GM12878 (cell line): ENCODE data around the gene SASH3. TPM values are rescaled to one million over a fixed set of nuclear protein-coding genes. Genes with fewer than 3 reads are reported as not detected.

Experiments
- ATAC-seq: fragments of 200-7000 bp; cut with Tn5 transposase; 3 replicates; pipeline ENCODE4 v1.9.1; 2020; ENCODE audit warnings: mild to moderate bottlenecking, moderate library complexity
- BruUV-seq: library from RNA; stranded (reverse); fragments of 400-500 nt; replicated peaks from 2 replicates; lab custom pipeline; 2021; lab: Mats Ljungman, UMichigan
- CTCF ChIA-PET: fragments of 300-600 bp; sonication (Branson Sonifier 250); formaldehyde crosslinking; extraction: SDS; loops from one replicate; lab custom pipeline; 2021; ENCODE audit warnings: inconsistent platforms; lab: Yijun Ruan, JAX
- POLR2A ChIA-PET: fragments of 350-600 bp; formaldehyde crosslinking; extraction: SDS; loops from one replicate; lab custom pipeline; 2021; ENCODE audit warnings: inconsistent platforms; lab: Charles Lee
- RAD21 ChIA-PET: fragments of 300-600 bp; sonication (Branson Sonifier 250); formaldehyde crosslinking; loops from one replicate; lab custom pipeline; 2023; ENCODE audit warnings: antibody characterized with exemption; ENCODE audit not compliant: unreplicated experiment; lab: Charles Lee
- SMC1A ChIA-PET: fragments of 300-600 bp; sonication (Branson Sonifier 250); formaldehyde crosslinking; loops from one replicate; lab custom pipeline; 2023; ENCODE audit not compliant: unreplicated experiment, uncharacterized antibody; lab: Charles Lee
- DNase-seq: peaks from one replicate; pipeline ENCODE4 v3.0.0-alpha.2; 2011; ENCODE audit warnings: low read depth, low spot score
- FAIRE-seq: peaks from 3 replicates; lab custom pipeline; 2011; peaks lifted over from hg19 to GRCh38; lab: Jason Lieb, UNC
- H2AFZ ChIP-seq: 2 replicates; pipeline ENCODE4 v1.6.0; 2011; ENCODE audit warnings: low read depth, low read length, control low read depth; ENCODE audit not compliant: control insufficient read depth
- H3K27ac ChIP-seq: 2 replicates; pipeline ENCODE4 v1.5.1; 2011; ENCODE audit warnings: control low read depth; ENCODE audit not compliant: control insufficient read depth, insufficient read depth
- H3K27me3 ChIP-seq, 2 experiments: replicated peaks in 1 of 2; 2 replicates each; pipeline versions ENCODE4 v1.6.0 to v1.6.1; 2011; ENCODE audit warnings: low read length in 1 of 2; ENCODE audit not compliant: control insufficient read depth in 2 of 2, insufficient read depth in 2 of 2
- H3K36me3 ChIP-seq, 2 experiments: 2 replicates each; pipeline ENCODE4 v1.5.1; 2011; ENCODE audit warnings: low read length in 1 of 2; ENCODE audit not compliant: control insufficient read depth in 2 of 2, insufficient read depth in 2 of 2
- H3K4me1 ChIP-seq: 2 replicates; pipeline ENCODE4 v1.6.1; 2011; ENCODE audit warnings: mild to moderate bottlenecking, low read length, moderate library complexity, mixed read lengths; ENCODE audit not compliant: control insufficient read depth, insufficient read depth
- H3K4me2 ChIP-seq: 2 replicates; pipeline ENCODE4 v1.6.0; 2011; ENCODE audit warnings: control low read depth; ENCODE audit not compliant: control insufficient read depth, insufficient read depth
- H3K4me3 ChIP-seq: fragments of 200-600 bp; sonication (generic); 2 replicates; pipeline ENCODE4 v1.5.1; 2016
- H3K79me2 ChIP-seq: 2 replicates; pipeline ENCODE4 v1.6.0; 2011; ENCODE audit warnings: low read length; ENCODE audit not compliant: control insufficient read depth, insufficient read depth
- H3K9ac ChIP-seq: 2 replicates; pipeline ENCODE4 v1.8.0; 2011; ENCODE audit warnings: low read length, control low read depth, mixed read lengths; ENCODE audit not compliant: control insufficient read depth, insufficient read depth
- H3K9me3 ChIP-seq: replicated peaks from 3 replicates; pipeline ENCODE4 v1.5.1; 2011; ENCODE audit warnings: mild to moderate bottlenecking, low read length; ENCODE audit not compliant: control insufficient read depth, insufficient read depth
- H4K20me1 ChIP-seq: 2 replicates; pipeline ENCODE4 v1.6.0; 2011; ENCODE audit not compliant: control insufficient read depth, insufficient read depth
- BCL11A ChIP-seq: IDR thresholded peaks from 2 replicates; pipeline ENCODE4 v1.6.1; 2011; ENCODE audit warnings: low read depth, low read length
- E2F8 ChIP-seq: fragments of 450-650 bp; IDR thresholded peaks from 2 replicates; pipeline ENCODE4 v1.6.1; 2018; ENCODE audit warnings: mild to moderate bottlenecking, low read depth, moderate library complexity; ENCODE audit not compliant: partially characterized antibody
- ESRRA ChIP-seq: IDR thresholded peaks from 2 replicates; pipeline ENCODE4 v1.6.1; 2012; ENCODE audit warnings: mild to moderate bottlenecking, low read length, improper control_type of control experiment
- HDGF ChIP-seq: fragments of 450-650 bp; IDR thresholded peaks from 2 replicates; pipeline ENCODE4 v1.6.1; 2016; ENCODE audit warnings: antibody characterized with exemption
- NFYA ChIP-seq: IDR thresholded peaks from 2 replicates; pipeline ENCODE4 v1.6.1; 2011; ENCODE audit warnings: low read depth, mild to moderate bottlenecking, low read length, improper control_type of control experiment, borderline replicate concordance
- PAX8 ChIP-seq: fragments of 450-650 bp; IDR thresholded peaks from 2 replicates; pipeline ENCODE4 v1.6.1; 2017; ENCODE audit warnings: mild to moderate bottlenecking, moderate library complexity
- PBX3 ChIP-seq: IDR thresholded peaks from 2 replicates; pipeline ENCODE4 v1.6.1; 2011; ENCODE audit warnings: mild to moderate bottlenecking, low read depth, low read length, moderate library complexity; ENCODE audit not compliant: insufficient replicate concordance
- PRDM15 ChIP-seq: fragments of 450-650 bp; formaldehyde crosslinking; IDR thresholded peaks from 2 replicates; pipeline ENCODE4 v1.4.0; 2020; ENCODE audit warnings: mild to moderate bottlenecking, moderate library complexity
- RAD51 ChIP-seq: fragments of 450-650 bp; IDR thresholded peaks from 2 replicates; pipeline ENCODE4 v1.6.1; 2016; ENCODE audit warnings: moderate library complexity, mild to moderate bottlenecking, inconsistent platforms
- SP1 ChIP-seq: IDR thresholded peaks from one replicate; pipeline ENCODE4 v1.6.1; 2011; ENCODE audit warnings: low read depth, low read length
- TAF1 ChIP-seq: IDR thresholded peaks from 2 replicates; pipeline ENCODE4 v1.6.1; 2011; ENCODE audit warnings: mild to moderate bottlenecking, low read depth, low read length, borderline replicate concordance
- TARDBP ChIP-seq: IDR thresholded peaks from 2 replicates; pipeline ENCODE4 v1.6.1; 2016; ENCODE audit warnings: borderline replicate concordance
- WGBS: methylation state at CpG from one replicate; pipeline ENCODE4 v1.1.6; 2016; ENCODE audit warnings: low lambda C conversion rate; ENCODE audit not compliant: insufficient replicate concordance, insufficient coverage; ENCODE audit errors: missing lambda C conversion rate; 5-methylcytosine and 5-hydroxymethylcytosine counted together
- in situ Hi-C: fragments of 300-500 bp; cut with MboI; formaldehyde crosslinking; loops from 9 replicates; pipeline ENCODE4 v1.14.3; 2018; ENCODE audit warnings: mixed read lengths
- intact Hi-C: fragments of 100-400 bp; cut with micrococcal nuclease; formaldehyde crosslinking; loops from one replicate; pipeline ENCODE4 v1.14.2; 2022; ENCODE audit not compliant: unreplicated experiment
- polyA plus RNA-seq, 11 experiments: library from polyadenylated mRNA; depleted of rRNA in 4 of 11; unstranded in 6 of 11; stranded (reverse) in 5 of 11; fragments of >200 nt; fragmentation: Nextera tagmentation in 4 of 11; fragmentation: Illumina TruSeq in 1 of 11; extraction: Ambion mirVana in 4 of 11; extraction: Trizol in 1 of 11; gene quantifications; 1 replicate in 1 of 11; 2 replicates in 10 of 11; pipeline versions ENCODE4 v1.2.1 to v1.2.3, GENCODE V29; 2011 to 2016; ENCODE audit warnings: inconsistent platforms in 2 of 11, missing spikeins in 2 of 11, low read depth in 1 of 11
- total RNA-seq, 4 experiments: library from RNA; depleted of rRNA in 3 of 4; stranded (reverse); fragments of >200 nt in 3 of 4; fragmentation: Illumina TruSeq in 1 of 4; extraction: Trizol in 1 of 4; gene quantifications; 2 replicates each; pipeline versions ENCODE4 v1.2.1 to v1.2.3, GENCODE V29; 2013 to 2021

The SASH3 gene
- total and polyA plus RNA-seq, 10 of the 15 experiments (the other 5 are each of a cell fraction or from before 2014, with no cell fraction given) = 23.1 to 233 (median 160) TPM

DNA sequence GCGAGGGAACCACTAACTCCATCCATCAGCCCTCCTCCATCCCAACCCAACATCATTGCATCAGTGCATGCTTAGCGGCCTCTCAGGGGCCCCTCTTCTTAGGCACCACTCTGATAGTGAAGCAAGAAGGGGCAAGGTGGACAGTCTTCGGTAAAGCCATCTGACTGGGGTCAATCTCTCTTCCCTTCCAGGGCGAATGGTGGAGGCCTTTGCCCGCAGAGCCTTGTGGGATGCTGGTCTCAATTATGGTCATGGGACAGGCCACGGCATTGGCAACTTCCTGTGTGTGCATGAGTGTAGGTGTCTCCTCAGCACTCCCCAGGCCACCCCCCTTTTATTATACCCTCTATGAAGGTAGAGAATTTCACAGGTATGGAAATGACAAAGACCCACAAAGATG, 18.8 kb upstream of the SASH3 start (continued):
- TF ChIP-seq PRDM15 (CRISPR knock-in tag) = no peak
- TF ChIP-seq TAF1 = no peak
- TF ChIP-seq PBX3 = no peak
- TF ChIP-seq SP1 = no peak
- TF ChIP-seq HDGF = no peak
- no peak for TF ChIP-seq PAX8

DNA sequence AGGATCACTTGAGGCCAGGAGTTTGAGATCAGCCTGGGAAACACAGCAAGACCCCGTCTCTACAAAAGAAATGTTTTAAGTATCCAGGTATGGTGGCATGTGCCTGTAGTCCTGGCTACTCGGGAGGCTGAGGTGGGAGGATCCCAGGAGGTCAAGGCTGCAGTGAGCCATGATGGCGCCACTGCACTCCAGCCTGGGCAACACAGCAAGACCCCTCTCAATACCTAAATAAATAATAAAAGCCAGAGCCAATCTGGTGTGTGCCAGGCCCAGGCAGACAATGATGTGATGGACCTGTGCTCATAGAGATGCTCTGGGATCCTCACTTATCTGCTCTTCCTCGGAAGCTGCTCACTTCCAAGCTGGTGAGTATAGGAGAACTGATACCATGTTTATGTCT, 18.2 kb upstream of the SASH3 start:
- in situ Hi-C loops (no loop called here), intact Hi-C loops (no loop called here)
- CTCF ChIA-PET = interaction anchor here (0.7 kb wide), 1 partner anchor 73 kb away, joined by 3 read pairs; no protein-coding TSS in a partner anchor
- H3K27me3 ChIP-seq = no peaks in the 10 kb centered on the region
- no peak overlapping the region for H2AFZ ChIP-seq
- H3K4me1 ChIP-seq = peaks cover 25% of the 10 kb centered on the region
- SMC1A ChIA-PET = interaction anchor here (0.6 kb wide), 1 partner anchor 492 kb away, joined by 3 read pairs; no protein-coding TSS in a partner anchor
- BruUV-seq = no TSS peak
- H3K9ac ChIP-seq = no peak overlapping the region
- FAIRE-seq (no peak), DNase-seq (no peak), ATAC-seq (no peak)
- no peaks in the 10 kb centered on the region for H4K20me1 ChIP-seq
- no peak overlapping the region for H3K27ac ChIP-seq
- WGBS = 59% methylated on average over 4 of the region's 4 CpGs
- H3K9me3 ChIP-seq = no peaks in the 10 kb centered on the region
- no peaks in the 10 kb centered on the region for H3K79me2 ChIP-seq
- no peaks in the 10 kb centered on the region for H3K36me3 ChIP-seq
- no peak overlapping the region for H3K4me2 ChIP-seq
- no peak overlapping the region for H3K4me3 ChIP-seq
- RAD21 ChIA-PET = interaction anchor here (0.9 to 1.0 kb wide), 2 partner anchors 10 to 20 kb away, joined by 3 to 4 read pairs; no protein-coding TSS in a partner anchor
- POLR2A ChIA-PET = interaction anchor here (0.9 to 1.7 kb wide), 2 partner anchors 11 to 16 kb away, joined by 4 to 6 read pairs; no protein-coding TSS in a partner anchor
- TF ChIP-seq RAD51 (no peak), E2F8 (no peak), PRDM15 (CRISPR knock-in tag) (no peak), BCL11A (no peak), ESRRA (no peak), TARDBP (no peak), NFYA (no peak), HDGF (no peak)
